GM23338 (cell line): Measurements from ENCODE around the gene GPC6. TPM values are rescaled to one million over a fixed set of nuclear protein-coding genes. Genes with fewer than 3 reads are reported as not detected.

Source experiments
- ATAC-seq: fragments of 200-7000 bp; cut with Tn5 transposase; 3 replicates; pipeline ENCODE4 v1.9.1; 2020
- DNase-seq: peaks from one replicate; pipeline ENCODE4 v3.0.0-alpha.2; 2015; ENCODE audit warnings: low spot score
- H2AFZ ChIP-seq: fragments of 200-600 bp; sonication (generic); 2 replicates; pipeline ENCODE4 v1.8.0; 2016; ENCODE audit warnings: antibody characterized with exemption, mild to moderate bottlenecking, moderate library complexity
- H3F3A ChIP-seq: fragments of 200-600 bp; sonication (generic); replicated peaks from 2 replicates; pipeline ENCODE4 v1.8.0; 2017; ENCODE audit warnings: antibody characterized with exemption, mixed run types, low read depth
- H3K27ac ChIP-seq: fragments of 200-600 bp; sonication (generic); 2 replicates; pipeline ENCODE4 v1.6.1; 2016; ENCODE audit warnings: low read depth
- H3K27me3 ChIP-seq: fragments of 200-600 bp; sonication (generic); 2 replicates; pipeline ENCODE4 v1.8.0; 2016; ENCODE audit warnings: mild to moderate bottlenecking, mixed run types, moderate library complexity; ENCODE audit not compliant: insufficient read depth
- H3K36me3 ChIP-seq: fragments of 200-600 bp; sonication (generic); 2 replicates; pipeline ENCODE4 v1.8.0; 2016; ENCODE audit warnings: mild to moderate bottlenecking; ENCODE audit not compliant: insufficient read depth
- H3K4me1 ChIP-seq: fragments of 200-600 bp; sonication (generic); 2 replicates; pipeline ENCODE4 v1.8.0; 2016; ENCODE audit warnings: mild to moderate bottlenecking, moderate library complexity; ENCODE audit not compliant: insufficient read depth
- H3K4me2 ChIP-seq: fragments of 200-600 bp; sonication (generic); 2 replicates; pipeline ENCODE4 v1.7.1; 2017; ENCODE audit warnings: mixed run types
- H3K4me3 ChIP-seq: fragments of 200-600 bp; sonication (generic); 2 replicates; pipeline ENCODE4 v1.6.1; 2016; ENCODE audit warnings: mixed run types
- H3K79me2 ChIP-seq: fragments of 200-600 bp; sonication (generic); replicated peaks from 2 replicates; pipeline ENCODE4 v1.8.0; 2017; ENCODE audit warnings: mild to moderate bottlenecking; ENCODE audit not compliant: insufficient read depth
- H3K9me2 ChIP-seq: fragments of 200-600 bp; sonication (generic); 2 replicates; pipeline ENCODE4 v1.8.0; 2017; ENCODE audit not compliant: insufficient read depth
- H4K20me1 ChIP-seq: fragments of 200-600 bp; sonication (generic); replicated peaks from 2 replicates; pipeline ENCODE4 v1.8.0; 2017; ENCODE audit warnings: mild to moderate bottlenecking; ENCODE audit not compliant: insufficient read depth
- H3K27ac Mint-ChIP-seq: 2 replicates; pipeline ENCODE4 v1.8.0; 2020; ENCODE audit warnings: inconsistent platforms, mild to moderate bottlenecking, moderate library complexity, mixed read lengths
- H3K27me3 Mint-ChIP-seq: 3 replicates; pipeline ENCODE4 v1.8.0; 2022; ENCODE audit warnings: low read depth, mild to moderate bottlenecking, moderate library complexity, mixed read lengths, inconsistent platforms; ENCODE audit not compliant: insufficient read depth, poor library complexity
- H3K36me3 Mint-ChIP-seq: 3 replicates; pipeline ENCODE4 v1.8.0; 2021; ENCODE audit warnings: low read depth, mild to moderate bottlenecking, inconsistent platforms, moderate library complexity, mixed read lengths
- H3K4me1 Mint-ChIP-seq: 3 replicates; pipeline ENCODE4 v1.8.0; 2020; ENCODE audit warnings: mild to moderate bottlenecking, inconsistent platforms, mixed read lengths
- H3K4me3 Mint-ChIP-seq: 3 replicates; pipeline ENCODE4 v1.8.0; 2021; ENCODE audit warnings: moderate library complexity, mild to moderate bottlenecking, inconsistent platforms, mixed read lengths
- H3K9me3 Mint-ChIP-seq: 3 replicates; pipeline ENCODE4 v1.8.0; 2020; ENCODE audit warnings: moderate library complexity, mild to moderate bottlenecking, inconsistent platforms, mixed read lengths
- CREB1 ChIP-seq: fragments of 250-450 bp; sonication (Bioruptor Pico); IDR thresholded peaks from 2 replicates; pipeline ENCODE4 v1.5.0; 2020; ENCODE audit warnings: low read depth, mild to moderate bottlenecking, moderate library complexity
- CTCF ChIP-seq, 2 experiments: fragments of 200-600 bp in 1 of 2; sonication (generic) in 1 of 2; conservative IDR thresholded peaks; 2 replicates each; pipeline versions ENCODE4 v1.5.1 to v1.6.1; 2016 to 2017; ENCODE audit warnings: antibody characterized with exemption in 2 of 2, low read depth in 2 of 2, mild to moderate bottlenecking in 2 of 2, moderate library complexity in 1 of 2
- ETS1 ChIP-seq: IDR thresholded peaks from 2 replicates; pipeline ENCODE4 v1.6.1; 2016; ENCODE audit warnings: antibody characterized with exemption
- EZH2 ChIP-seq: fragments of 200-600 bp; sonication (generic); IDR thresholded peaks from one replicate; pipeline ENCODE4 v1.8.0; 2017; ENCODE audit warnings: antibody characterized with exemption, mild to moderate bottlenecking, low read depth; ENCODE audit not compliant: unreplicated experiment
- EZH2phosphoT487 ChIP-seq: fragments of 200-600 bp; sonication (generic); IDR thresholded peaks from one replicate; pipeline ENCODE4 v1.8.1; 2018; ENCODE audit warnings: antibody characterized with exemption; ENCODE audit not compliant: unreplicated experiment
- JUNB ChIP-seq: IDR thresholded peaks from one replicate; pipeline ENCODE4 v1.6.1; 2016; ENCODE audit warnings: antibody characterized with exemption; ENCODE audit not compliant: unreplicated experiment
- POLR2AphosphoS5 ChIP-seq: IDR thresholded peaks from 2 replicates; pipeline ENCODE4 v1.6.1; 2016; ENCODE audit warnings: antibody characterized with exemption, low read depth
- STAT1 ChIP-seq: IDR thresholded peaks from one replicate; pipeline ENCODE4 v1.6.1; 2016; ENCODE audit warnings: antibody characterized with exemption; ENCODE audit not compliant: unreplicated experiment
- ZNF462 ChIP-seq: fragments of 250-450 bp; sonication (Bioruptor Pico); IDR thresholded peaks from 2 replicates; pipeline ENCODE4 v1.5.0; 2020; ENCODE audit warnings: mild to moderate bottlenecking, moderate library complexity
- polyA plus RNA-seq: library from polyadenylated mRNA; unstranded; fragments of >200 nt; fragmentation: Nextera tagmentation; extraction: Ambion mirVana; gene quantifications from 2 replicates; pipeline ENCODE4 v1.2.1, GENCODE V29; 2016
- total RNA-seq: library from RNA; depleted of rRNA; stranded (reverse); fragments of >200 nt; shearing (Covaris generic); gene quantifications from 2 replicates; pipeline ENCODE4 v1.2.3, GENCODE V29; 2014

GPC6 gene
- total and polyA plus RNA-seq, 2 experiments from 2014 or later = 6.4 to 28.6 TPM

- no peak for TF ChIP-seq ZNF462 (CRISPR knock-in tag)
- no peak for TF ChIP-seq POLR2AphosphoS5
- TF ChIP-seq EZH2 = no peak
- TF ChIP-seq CTCF (conservative IDR thresholded peaks at IDR 0.05; ENCODE audit: low read depth in 2 of 2) = no peak
- TF ChIP-seq ETS1 = no peak
- no peak for TF ChIP-seq JUNB
- no peak for TF ChIP-seq EZH2phosphoT487
These were observed 494.9 kb downstream of the GPC6 start (continued) for GRCh38 chr13:93721483-93721882.

- Histone ChIP-seq H3K36me3 (no peaks in the 10 kb centered on the region), H3K9me2 (no peaks in the 10 kb centered on the region), H3K4me2 (no peak overlapping the region), H4K20me1 (no peaks in the 10 kb centered on the region), H3K79me2 (no peaks in the 10 kb centered on the region), H3K4me1 (no peaks in the 10 kb centered on the region), H2AFZ (no peak overlapping the region), H3F3A (no peaks in the 10 kb centered on the region), H3K4me3 (no peak overlapping the region), H3K27ac (no peak overlapping the region), H3K27me3 (no peaks in the 10 kb centered on the region)
- H3K9me3 Mint-ChIP-seq = no peaks in the 10 kb centered on the region; the same call in 2 of the 3 replicates
- no peak overlapping the region for H3K4me3 Mint-ChIP-seq
- no peak overlapping the region for H3K27ac Mint-ChIP-seq
- DNase-seq = no peak
- no peaks in the 10 kb centered on the region for H3K36me3 Mint-ChIP-seq
- peaks cover 13% of the 10 kb centered on the region for H3K4me1 Mint-ChIP-seq
- ATAC-seq = no peak
- H3K27me3 Mint-ChIP-seq = no peaks in the 10 kb centered on the region
- no peak for TF ChIP-seq CREB1
- no peak for TF ChIP-seq POLR2AphosphoS5
- no peak for TF ChIP-seq CTCF (conservative IDR thresholded peaks at IDR 0.05; ENCODE audit: low read depth in 2 of 2)
- TF ChIP-seq EZH2 = no peak
- TF ChIP-seq ETS1 = no peak
- no peak for TF ChIP-seq STAT1
These were observed 496.7 kb downstream of the GPC6 start for GRCh38 chr13:93723316-93723715.
